Measurements from ENCODE around the gene CCDC38.

CCDC38 gene

DNA sequence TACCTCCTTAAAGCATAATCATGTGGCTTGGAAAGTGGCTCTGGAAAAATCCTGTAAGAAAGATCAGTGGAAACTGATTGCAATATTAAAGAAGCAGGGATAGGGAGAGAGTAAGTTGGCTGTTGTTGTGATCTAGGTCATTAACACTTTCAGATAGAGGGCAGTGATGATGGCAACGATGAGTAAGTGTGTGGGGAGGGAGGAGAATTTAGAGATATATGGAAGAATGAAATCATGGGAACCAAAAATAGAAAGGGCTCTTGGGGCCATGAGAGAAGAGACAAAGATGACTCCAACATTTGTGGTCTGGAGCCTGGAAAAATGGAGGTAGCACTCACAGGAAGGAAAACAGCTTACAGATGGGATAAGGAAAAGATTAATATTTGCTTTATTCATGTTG, 60.3 kb downstream of the CCDC38 start:
- TF ChIP-seq GATA2 (IDR thresholded peaks at IDR 0.05; ENCODE audit: low read depth, low read length): no peak
- TF ChIP-seq GATA3 (IDR thresholded peaks at IDR 0.05; ENCODE audit: low read depth, low read length): no peak

DNA sequence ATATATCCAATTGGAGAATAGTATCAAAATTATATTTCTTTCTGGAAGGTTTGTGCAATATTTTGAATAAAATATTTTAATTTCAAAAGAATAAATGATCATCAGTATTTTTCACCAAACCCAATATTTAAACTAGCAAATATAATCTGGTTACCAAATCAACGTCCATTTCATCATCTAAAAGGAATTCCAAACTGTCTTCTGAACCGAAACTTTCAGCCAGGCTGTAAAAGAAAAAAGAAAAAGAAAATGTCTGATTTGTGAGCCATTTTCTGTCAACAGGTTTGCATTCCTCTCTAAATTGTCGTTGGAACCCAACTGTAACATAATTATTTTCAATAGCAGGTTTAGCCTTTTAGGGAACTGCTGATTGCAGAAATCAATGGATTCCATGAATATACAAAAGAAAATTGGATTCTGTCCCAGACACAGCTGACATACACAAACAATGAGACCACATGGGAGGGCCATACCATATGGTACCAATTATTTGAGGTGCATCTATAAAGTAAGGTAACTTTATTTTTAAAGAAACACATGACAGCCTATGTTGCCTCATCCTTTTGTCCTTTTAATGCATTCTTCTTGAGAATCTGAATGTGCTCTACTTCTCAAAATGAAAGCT, 61.0 kb downstream of the CCDC38 start:
- TF ChIP-seq GATA2 (IDR thresholded peaks at IDR 0.05; ENCODE audit: low read depth, low read length) (no peak), GATA3 (IDR thresholded peaks at IDR 0.05; ENCODE audit: low read depth, low read length) (no peak)

DNA sequence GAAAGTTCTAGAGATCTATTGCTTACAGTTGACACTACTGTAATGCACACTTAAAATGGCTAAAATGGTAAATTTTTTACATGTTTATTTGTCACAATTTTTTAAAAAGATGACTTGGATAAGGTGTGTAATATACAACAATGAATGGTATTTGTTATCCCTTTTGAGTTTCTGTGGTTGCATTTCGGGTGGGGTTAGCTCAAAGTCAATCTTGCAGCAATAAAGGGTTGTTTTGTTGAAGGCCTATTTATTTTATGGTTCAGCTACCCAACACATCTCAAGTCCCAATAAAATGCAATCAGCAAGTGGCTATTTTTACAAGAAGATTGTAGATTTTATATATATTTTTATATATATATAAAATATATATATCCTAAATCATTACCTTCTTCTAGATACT, 61.5 kb downstream of the CCDC38 start:
- TF ChIP-seq GATA2 (IDR thresholded peaks at IDR 0.05; ENCODE audit: low read depth, low read length) (no peak), GATA3 (IDR thresholded peaks at IDR 0.05; ENCODE audit: low read depth, low read length) (no peak)

DNA sequence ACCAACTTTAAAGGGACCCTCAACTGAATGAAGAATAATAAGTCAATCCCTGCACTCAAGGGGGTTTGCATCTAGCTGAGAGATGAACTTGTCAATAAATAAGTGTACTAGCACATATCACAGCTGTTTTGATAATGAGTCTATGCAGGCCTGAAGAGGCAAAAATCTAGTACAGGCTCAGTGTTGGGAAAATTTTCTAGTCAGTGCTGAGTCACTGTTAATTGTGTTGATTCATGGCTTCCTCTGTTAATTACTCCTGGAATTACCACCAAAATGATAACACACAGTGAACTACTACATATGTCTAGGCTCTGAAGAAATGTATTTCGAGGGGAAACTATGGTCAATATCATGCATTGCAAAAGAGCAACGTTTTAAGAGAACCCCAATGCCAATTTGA, 64.8 kb downstream of the CCDC38 start:
- TF ChIP-seq GATA2 (IDR thresholded peaks at IDR 0.05; ENCODE audit: low read depth, low read length) (no peak), GATA3 (IDR thresholded peaks at IDR 0.05; ENCODE audit: low read depth, low read length) (no peak)

DNA sequence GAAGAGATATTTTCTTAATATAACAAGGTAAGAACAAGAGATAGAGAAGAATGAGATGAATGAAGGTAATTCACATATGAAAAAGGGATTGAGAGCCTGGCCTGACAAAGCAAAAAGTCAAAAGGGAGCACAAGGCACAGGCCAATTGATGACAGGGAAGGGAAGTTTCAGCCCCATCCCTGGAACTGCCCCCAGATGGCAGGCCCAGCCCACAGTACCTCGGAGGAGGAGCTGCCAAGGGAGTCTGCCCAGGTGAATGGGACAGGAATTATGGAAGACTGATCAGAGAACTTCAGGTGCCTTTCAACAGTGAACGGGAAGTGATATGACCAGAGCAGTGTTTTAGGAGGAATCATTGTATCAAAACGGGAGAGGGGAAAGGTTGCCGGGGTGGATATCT, 68.0 kb downstream of the CCDC38 start:
- TF ChIP-seq GATA2 (IDR thresholded peaks at IDR 0.05; ENCODE audit: low read depth, low read length) (no peak), GATA3 (IDR thresholded peaks at IDR 0.05; ENCODE audit: low read depth, low read length) (no peak)

DNA sequence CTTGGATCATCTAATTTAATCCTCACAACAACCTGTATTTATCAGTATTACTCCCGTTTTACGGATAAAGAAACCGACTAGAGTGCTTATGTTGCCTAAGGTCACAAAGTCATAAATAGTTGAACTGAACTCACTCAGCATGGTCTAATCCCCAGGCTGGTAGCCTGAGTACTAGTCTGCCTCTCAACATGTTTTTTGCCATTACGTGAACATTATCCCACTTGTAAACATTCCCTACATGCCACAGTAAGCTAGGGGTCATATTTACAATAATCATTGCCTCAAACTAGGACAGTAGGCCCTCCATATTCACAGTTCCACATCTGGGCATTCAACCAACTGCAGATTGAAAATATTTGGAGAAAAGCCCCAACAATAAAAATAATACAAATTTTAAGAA, 71.5 kb downstream of the CCDC38 start:
- TF ChIP-seq GATA2 (IDR thresholded peaks at IDR 0.05; ENCODE audit: low read depth, low read length): no peak
- no peak for TF ChIP-seq GATA3 (IDR thresholded peaks at IDR 0.05; ENCODE audit: low read depth, low read length)

DNA sequence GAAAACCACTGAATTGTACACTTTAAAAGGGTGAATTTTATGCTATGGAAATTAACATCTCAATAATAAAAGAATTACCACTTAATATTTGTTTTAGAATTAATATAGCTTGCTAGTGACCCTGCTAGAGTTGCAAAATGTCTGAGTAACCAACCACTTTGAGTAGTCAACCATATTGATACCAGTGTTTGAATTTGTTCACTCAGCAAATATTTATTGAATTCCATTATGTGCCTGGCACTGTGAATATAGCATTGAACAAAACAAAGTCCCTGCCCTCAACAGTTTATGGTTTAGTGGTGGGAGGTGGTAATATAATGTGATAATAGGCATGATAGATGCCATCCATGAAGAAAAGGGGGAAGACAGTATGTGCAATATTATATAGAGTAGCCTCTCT, 79.1 kb downstream of the CCDC38 start:
- TF ChIP-seq GATA2 (IDR thresholded peaks at IDR 0.05; ENCODE audit: low read depth, low read length): no peak
- no peak for TF ChIP-seq GATA3 (IDR thresholded peaks at IDR 0.05; ENCODE audit: low read depth, low read length)

DNA sequence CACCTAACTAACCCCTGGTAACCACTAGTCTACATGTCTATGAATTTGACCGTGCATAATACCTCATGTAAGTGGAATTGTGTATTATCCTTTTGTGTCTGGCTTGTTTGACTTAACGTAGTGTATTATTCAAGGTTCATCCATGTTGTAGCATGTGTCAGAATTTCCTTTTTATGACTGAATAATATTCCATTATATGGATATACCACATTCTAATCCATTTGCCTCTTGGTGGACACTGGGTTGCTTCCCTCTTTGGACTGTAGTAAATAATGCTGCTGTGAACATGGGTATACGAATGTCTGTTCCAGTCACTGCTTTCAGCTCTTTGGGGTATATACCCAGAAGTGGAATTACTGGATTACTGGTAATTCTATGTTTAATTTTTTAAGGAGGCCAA, 80.4 kb downstream of the CCDC38 start:
- TF ChIP-seq GATA3 (IDR thresholded peaks at IDR 0.05; ENCODE audit: low read depth, low read length) (no peak), GATA2 (IDR thresholded peaks at IDR 0.05; ENCODE audit: low read depth, low read length) (no peak)

DNA sequence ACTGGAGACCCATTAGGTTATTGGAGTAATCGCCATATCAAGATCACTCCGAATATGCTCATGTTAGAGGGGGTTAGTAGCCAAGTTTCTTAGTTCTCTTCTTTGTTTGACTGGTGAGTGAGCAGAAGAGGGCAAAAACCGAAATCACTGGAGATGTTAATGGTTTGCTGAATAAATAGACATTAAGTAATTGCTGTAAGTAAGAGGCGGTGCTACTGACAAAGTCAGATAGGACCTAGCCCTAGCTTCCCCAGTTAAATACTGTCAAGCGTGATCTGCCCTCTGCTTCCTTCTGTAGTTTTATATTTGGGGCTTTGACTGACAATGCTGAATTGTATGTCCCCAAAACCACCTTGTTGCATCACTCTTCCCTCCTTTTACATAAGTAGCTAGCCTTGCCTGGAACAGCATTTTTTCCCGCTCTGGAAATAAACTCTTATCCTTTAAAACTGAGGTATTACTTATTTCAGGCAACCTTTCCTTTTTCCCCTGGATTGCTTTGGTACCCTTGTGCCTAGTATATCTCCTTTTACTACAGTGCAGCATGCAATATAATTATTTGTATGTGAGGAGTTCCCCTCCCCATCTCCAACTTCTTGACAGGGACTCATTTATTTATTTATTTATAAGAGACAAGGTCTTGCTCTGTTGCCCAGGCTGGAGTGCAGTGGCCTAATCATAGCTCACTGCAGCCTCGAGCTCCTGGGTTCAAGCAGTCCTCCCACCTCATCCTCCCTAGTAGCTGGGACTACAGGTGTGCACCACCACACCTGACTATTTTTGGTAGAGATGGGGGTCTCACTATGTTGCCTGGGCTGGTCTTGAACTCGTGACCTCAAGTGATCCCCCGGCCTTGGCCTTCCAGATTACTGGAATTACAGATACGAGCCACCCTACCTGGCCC, 82.2 kb downstream of the CCDC38 start:
- TF ChIP-seq GATA3 (IDR thresholded peaks at IDR 0.05; ENCODE audit: low read depth, low read length): no peak
- TF ChIP-seq GATA2 (IDR thresholded peaks at IDR 0.05; ENCODE audit: low read depth, low read length): no peak

DNA sequence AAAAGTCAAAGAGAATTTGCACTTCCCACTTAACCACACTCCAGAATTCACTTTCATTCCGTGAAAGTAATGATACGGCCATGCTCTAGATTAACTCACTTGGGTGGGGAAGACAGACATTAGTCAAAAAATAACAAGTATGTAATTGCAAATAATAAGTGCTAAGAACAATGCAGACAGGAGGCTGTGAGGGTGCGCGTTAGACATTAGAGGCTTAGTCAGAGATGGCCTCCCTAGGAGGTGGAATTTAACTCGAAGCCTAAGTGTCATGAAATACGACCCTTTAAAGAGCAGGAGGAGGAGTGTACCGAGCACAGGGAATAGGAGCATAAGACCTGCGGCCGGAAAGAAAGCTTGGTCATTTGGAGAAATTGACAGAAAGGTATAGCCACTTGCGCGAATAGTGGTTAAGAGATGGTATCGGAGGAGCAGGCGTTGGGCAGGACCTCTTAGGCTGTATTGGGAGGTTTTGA, 83.0 kb downstream of the CCDC38 start:
- TF ChIP-seq GATA2 (IDR thresholded peaks at IDR 0.05; ENCODE audit: low read depth, low read length) (no peak), GATA3 (IDR thresholded peaks at IDR 0.05; ENCODE audit: low read depth, low read length) (no peak)

DNA sequence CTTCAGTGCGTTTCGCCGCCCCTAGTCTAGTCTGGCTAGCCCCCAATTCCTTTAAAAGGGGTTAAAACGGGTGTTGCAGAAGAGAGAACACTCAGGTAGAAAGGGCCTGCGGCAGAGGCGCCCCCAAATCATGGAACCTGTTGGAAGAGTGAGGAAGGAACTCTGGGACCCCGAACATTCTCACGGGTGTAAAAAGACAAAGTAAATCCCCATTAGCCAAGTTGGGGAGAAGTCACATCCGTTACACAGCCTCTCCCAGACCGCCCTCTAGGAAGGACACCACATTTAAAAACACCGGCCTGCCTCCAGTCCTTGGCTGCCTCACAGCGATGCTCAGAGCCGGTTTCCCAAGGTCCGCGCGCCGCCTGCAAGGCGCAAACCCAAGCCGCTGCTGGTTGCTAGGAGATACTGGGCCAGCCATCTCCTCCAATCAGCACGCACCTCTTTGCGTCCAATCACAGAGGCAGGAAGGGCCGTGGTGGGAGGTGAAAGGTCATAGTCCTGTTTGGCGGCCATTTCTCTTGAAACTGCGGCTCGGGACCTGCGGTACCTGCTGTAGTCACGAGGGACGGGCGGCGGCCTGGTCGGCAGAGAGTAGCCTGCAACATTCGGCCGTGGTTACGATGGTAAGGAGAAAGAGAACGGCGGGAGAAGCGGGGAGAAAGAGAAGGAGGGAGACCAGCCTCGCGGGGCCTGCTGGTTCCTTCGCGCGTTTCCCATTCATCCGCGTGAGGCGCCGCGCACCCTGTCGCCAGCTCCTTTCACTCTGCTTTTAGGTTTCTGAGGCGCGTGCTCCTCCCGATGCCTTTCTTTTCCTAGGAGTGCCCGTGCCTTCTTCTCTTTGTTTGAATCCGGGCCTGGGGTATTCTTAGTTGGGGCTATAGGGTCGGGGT, 83.7 kb downstream of the CCDC38 start, which contains the start of gene SNRPF:
Gene SNRPF, plus strand, starts transcription at position 502 of the 893 bp plus-strand sequence. Its CDS starts 122 bp downstream, at position 624.
- TF ChIP-seq GATA2 (IDR thresholded peaks at IDR 0.05; ENCODE audit: low read depth, low read length) (no peak), GATA3 (IDR thresholded peaks at IDR 0.05; ENCODE audit: low read depth, low read length) (no peak)

DNA sequence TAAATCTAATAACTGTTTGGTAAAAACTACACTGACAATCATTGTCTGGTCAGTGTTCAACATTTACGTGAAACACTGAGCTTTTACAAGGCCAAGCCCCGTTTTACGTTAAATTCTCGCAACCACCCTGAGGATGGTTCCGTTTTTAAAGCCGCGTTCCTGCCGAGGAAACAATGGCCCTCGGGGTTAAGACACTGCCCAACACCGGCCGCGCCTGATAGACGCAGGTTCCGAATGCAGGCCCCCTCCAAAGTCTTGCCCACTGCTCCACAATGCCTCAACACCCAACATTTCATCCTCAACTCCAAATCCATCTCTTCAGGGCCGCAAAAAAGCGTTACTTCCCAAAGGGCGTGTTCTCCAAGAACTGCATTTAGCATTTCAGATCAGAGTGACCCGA, 84.6 kb downstream of the CCDC38 start:
- TF ChIP-seq GATA3 (IDR thresholded peaks at IDR 0.05; ENCODE audit: low read depth, low read length) (no peak), GATA2 (IDR thresholded peaks at IDR 0.05; ENCODE audit: low read depth, low read length) (no peak)

DNA sequence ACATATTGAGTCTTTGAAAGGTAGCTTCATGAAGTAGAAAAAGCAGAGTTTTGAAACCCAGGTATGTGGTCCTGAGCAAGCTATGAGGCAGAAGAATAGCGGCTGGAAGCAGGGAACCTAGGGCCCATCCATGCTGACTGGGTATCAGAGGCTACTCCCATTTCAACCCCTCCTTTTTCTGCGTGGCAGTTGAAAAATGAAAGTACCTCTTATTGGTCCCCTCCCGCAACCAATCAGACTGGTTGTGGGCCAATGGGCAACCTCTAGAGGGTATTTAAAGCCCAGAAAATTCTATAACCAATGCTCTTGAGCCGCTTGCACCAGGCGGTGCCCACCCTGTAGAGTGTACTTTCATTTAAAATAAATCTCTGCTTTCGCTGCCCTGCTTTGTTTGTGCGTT, 85.3 kb downstream of the CCDC38 start:
- TF ChIP-seq GATA3 (IDR thresholded peaks at IDR 0.05; ENCODE audit: low read depth, low read length) (no peak), GATA2 (IDR thresholded peaks at IDR 0.05; ENCODE audit: low read depth, low read length) (no peak)

DNA sequence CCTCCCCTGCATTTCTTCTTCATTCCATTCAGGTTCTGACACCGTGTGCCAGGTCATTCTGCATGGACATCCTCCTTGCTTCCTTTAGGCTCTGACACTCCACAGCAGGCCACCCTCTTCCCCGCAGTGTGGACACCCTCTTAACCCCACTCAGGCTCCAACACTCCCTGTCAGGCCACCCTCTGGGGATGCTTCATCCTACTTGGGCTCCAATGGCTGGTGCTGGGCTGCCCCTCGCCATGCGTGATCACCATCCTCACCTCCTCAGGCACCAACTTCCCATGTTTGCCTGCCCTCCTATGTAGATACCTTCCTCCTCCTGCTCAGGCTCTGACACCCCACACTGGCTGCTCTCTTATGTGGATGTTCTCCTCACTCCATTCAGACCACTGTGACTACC, 90.3 kb downstream of the CCDC38 start:
- TF ChIP-seq GATA3 (IDR thresholded peaks at IDR 0.05; ENCODE audit: low read depth, low read length) (no peak), GATA2 (IDR thresholded peaks at IDR 0.05; ENCODE audit: low read depth, low read length) (no peak)
